GM12878 (cell line): ENCODE data around the gene SERPINA6. TPM values are rescaled to one million over a fixed set of nuclear protein-coding genes. Genes with fewer than 3 reads are reported as not detected.

ENCODE experiments used
- ATAC-seq: fragments of 200-7000 bp; cut with Tn5 transposase; 3 replicates; pipeline ENCODE4 v1.9.1; 2020; ENCODE audit warnings: mild to moderate bottlenecking, moderate library complexity
- BruUV-seq: library from RNA; stranded (reverse); fragments of 400-500 nt; replicated peaks from 2 replicates; lab custom pipeline; 2021; lab: Mats Ljungman, UMichigan
- CTCF ChIA-PET: fragments of 300-600 bp; sonication (Branson Sonifier 250); formaldehyde crosslinking; extraction: SDS; loops from one replicate; lab custom pipeline; 2021; ENCODE audit warnings: inconsistent platforms; lab: Yijun Ruan, JAX
- POLR2A ChIA-PET: fragments of 350-600 bp; formaldehyde crosslinking; extraction: SDS; loops from one replicate; lab custom pipeline; 2021; ENCODE audit warnings: inconsistent platforms; lab: Charles Lee
- RAD21 ChIA-PET: fragments of 300-600 bp; sonication (Branson Sonifier 250); formaldehyde crosslinking; loops from one replicate; lab custom pipeline; 2023; ENCODE audit warnings: antibody characterized with exemption; ENCODE audit not compliant: unreplicated experiment; lab: Charles Lee
- SMC1A ChIA-PET: fragments of 300-600 bp; sonication (Branson Sonifier 250); formaldehyde crosslinking; loops from one replicate; lab custom pipeline; 2023; ENCODE audit not compliant: unreplicated experiment, uncharacterized antibody; lab: Charles Lee
- DNase-seq: peaks from one replicate; pipeline ENCODE4 v3.0.0-alpha.2; 2011; ENCODE audit warnings: low read depth, low spot score
- FAIRE-seq: peaks from 3 replicates; lab custom pipeline; 2011; peaks lifted over from hg19 to GRCh38; lab: Jason Lieb, UNC
- H2AFZ ChIP-seq: 2 replicates; pipeline ENCODE4 v1.6.0; 2011; ENCODE audit warnings: low read depth, low read length, control low read depth; ENCODE audit not compliant: control insufficient read depth
- H3K27ac ChIP-seq: 2 replicates; pipeline ENCODE4 v1.5.1; 2011; ENCODE audit warnings: control low read depth; ENCODE audit not compliant: control insufficient read depth, insufficient read depth
- H3K27me3 ChIP-seq, 2 experiments: replicated peaks in 1 of 2; 2 replicates each; pipeline versions ENCODE4 v1.6.0 to v1.6.1; 2011; ENCODE audit warnings: low read length in 1 of 2; ENCODE audit not compliant: control insufficient read depth in 2 of 2, insufficient read depth in 2 of 2
- H3K36me3 ChIP-seq, 2 experiments: 2 replicates each; pipeline ENCODE4 v1.5.1; 2011; ENCODE audit warnings: low read length in 1 of 2; ENCODE audit not compliant: control insufficient read depth in 2 of 2, insufficient read depth in 2 of 2
- H3K4me1 ChIP-seq: 2 replicates; pipeline ENCODE4 v1.6.1; 2011; ENCODE audit warnings: mild to moderate bottlenecking, low read length, moderate library complexity, mixed read lengths; ENCODE audit not compliant: control insufficient read depth, insufficient read depth
- H3K4me2 ChIP-seq: 2 replicates; pipeline ENCODE4 v1.6.0; 2011; ENCODE audit warnings: control low read depth; ENCODE audit not compliant: control insufficient read depth, insufficient read depth
- H3K4me3 ChIP-seq: fragments of 200-600 bp; sonication (generic); 2 replicates; pipeline ENCODE4 v1.5.1; 2016
- H3K79me2 ChIP-seq: 2 replicates; pipeline ENCODE4 v1.6.0; 2011; ENCODE audit warnings: low read length; ENCODE audit not compliant: control insufficient read depth, insufficient read depth
- H3K9ac ChIP-seq: 2 replicates; pipeline ENCODE4 v1.8.0; 2011; ENCODE audit warnings: low read length, control low read depth, mixed read lengths; ENCODE audit not compliant: control insufficient read depth, insufficient read depth
- H3K9me3 ChIP-seq: replicated peaks from 3 replicates; pipeline ENCODE4 v1.5.1; 2011; ENCODE audit warnings: mild to moderate bottlenecking, low read length; ENCODE audit not compliant: control insufficient read depth, insufficient read depth
- H4K20me1 ChIP-seq: 2 replicates; pipeline ENCODE4 v1.6.0; 2011; ENCODE audit not compliant: control insufficient read depth, insufficient read depth
- BHLHE40 ChIP-seq, 2 experiments: fragments of 450-650 bp in 1 of 2; IDR thresholded peaks; 2 replicates each; pipeline ENCODE4 v1.6.1; 2011 to 2017; ENCODE audit warnings: low read depth in 2 of 2, borderline replicate concordance in 1 of 2, improper control_type of control experiment in 1 of 2, low read length in 1 of 2, mild to moderate bottlenecking in 1 of 2
- CBX5 ChIP-seq: sonication (generic); IDR thresholded peaks from 2 replicates; pipeline ENCODE4 v1.6.1; 2016; ENCODE audit warnings: low read depth, moderate library complexity, mild to moderate bottlenecking, inconsistent platforms
- ELK1 ChIP-seq: IDR thresholded peaks from 2 replicates; pipeline ENCODE4 v1.6.1; 2012; ENCODE audit warnings: low read depth, low read length, improper control_type of control experiment
- HSF1 ChIP-seq: fragments of 150-350 bp; IDR thresholded peaks from 2 replicates; pipeline ENCODE4 v1.6.1; 2014; ENCODE audit warnings: mild to moderate bottlenecking, low read depth, low read length
- JUNB ChIP-seq: IDR thresholded peaks from 2 replicates; pipeline ENCODE4 v1.6.1; 2016; ENCODE audit warnings: antibody characterized with exemption, mild to moderate bottlenecking
- LARP7 ChIP-seq: fragments of 450-650 bp; IDR thresholded peaks from 2 replicates; pipeline ENCODE4 v1.6.1; 2017; ENCODE audit warnings: mild to moderate bottlenecking
- NBN ChIP-seq: fragments of 450-650 bp; IDR thresholded peaks from 2 replicates; pipeline ENCODE4 v1.6.1; 2016
- RBBP5 ChIP-seq: fragments of 200-600 bp; sonication (generic); conservative IDR thresholded peaks from 2 replicates; pipeline ENCODE4 v1.6.1; 2016
- SMARCA5 ChIP-seq: fragments of 450-650 bp; IDR thresholded peaks from 2 replicates; pipeline ENCODE4 v1.6.1; 2017; ENCODE audit warnings: mild to moderate bottlenecking
- STAT3 ChIP-seq: IDR thresholded peaks from 2 replicates; pipeline ENCODE4 v1.6.1; 2011; ENCODE audit warnings: low read depth, low read length, improper control_type of control experiment
- ZBTB4 ChIP-seq: fragments of 450-650 bp; formaldehyde crosslinking; IDR thresholded peaks from 2 replicates; pipeline ENCODE4 v1.4.0; 2022; ENCODE audit warnings: mild to moderate bottlenecking, moderate library complexity
- ZNF207 ChIP-seq: fragments of 450-650 bp; IDR thresholded peaks from 2 replicates; pipeline ENCODE4 v1.6.1; 2014; ENCODE audit warnings: antibody characterized with exemption, mild to moderate bottlenecking, borderline replicate concordance
- ZNF592 ChIP-seq: fragments of 450-650 bp; IDR thresholded peaks from 2 replicates; pipeline ENCODE4 v1.6.1; 2017; ENCODE audit warnings: mild to moderate bottlenecking, moderate library complexity
- WGBS: methylation state at CpG from one replicate; pipeline ENCODE4 v1.1.6; 2016; ENCODE audit warnings: low lambda C conversion rate; ENCODE audit not compliant: insufficient replicate concordance, insufficient coverage; ENCODE audit errors: missing lambda C conversion rate; 5-methylcytosine and 5-hydroxymethylcytosine counted together
- in situ Hi-C: fragments of 300-500 bp; cut with MboI; formaldehyde crosslinking; loops from 9 replicates; pipeline ENCODE4 v1.14.3; 2018; ENCODE audit warnings: mixed read lengths
- intact Hi-C: fragments of 100-400 bp; cut with micrococcal nuclease; formaldehyde crosslinking; loops from one replicate; pipeline ENCODE4 v1.14.2; 2022; ENCODE audit not compliant: unreplicated experiment
- polyA plus RNA-seq, 11 experiments: library from polyadenylated mRNA; depleted of rRNA in 4 of 11; unstranded in 6 of 11; stranded (reverse) in 5 of 11; fragments of >200 nt; fragmentation: Nextera tagmentation in 4 of 11; fragmentation: Illumina TruSeq in 1 of 11; extraction: Ambion mirVana in 4 of 11; extraction: Trizol in 1 of 11; gene quantifications; 1 replicate in 1 of 11; 2 replicates in 10 of 11; pipeline versions ENCODE4 v1.2.1 to v1.2.3, GENCODE V29; 2011 to 2016; ENCODE audit warnings: inconsistent platforms in 2 of 11, missing spikeins in 2 of 11, low read depth in 1 of 11
- total RNA-seq, 4 experiments: library from RNA; depleted of rRNA in 3 of 4; stranded (reverse); fragments of >200 nt in 3 of 4; fragmentation: Illumina TruSeq in 1 of 4; extraction: Trizol in 1 of 4; gene quantifications; 2 replicates each; pipeline versions ENCODE4 v1.2.1 to v1.2.3, GENCODE V29; 2013 to 2021

SERPINA6 gene
- total and polyA plus RNA-seq, 10 of the 15 experiments (the other 5 are each of a cell fraction or from before 2014, with no cell fraction given) = 0.11 to 0.27 (median 0.23) TPM; not detected in 7

- TF ChIP-seq ZBTB4 (CRISPR knock-in tag) (no peak), JUNB (no peak), CBX5 (no peak), LARP7 (no peak), SMARCA5 (no peak), STAT3 (no peak), ELK1 (no peak)
Observed at GRCh38 chr14:94282991-94283723, 40.0 kb downstream of the SERPINA6 start (continued).

GRCh38 chr14:94278731-94279130 is 44.4 kb downstream of the SERPINA6 start:
- no peaks in the 10 kb centered on the region for H3K4me1 ChIP-seq
- no TSS peak for BruUV-seq
- no peaks in the 10 kb centered on the region for H3K36me3 ChIP-seq
- FAIRE-seq = no peak
- intact Hi-C loops = no loop called here
- no peak for DNase-seq
- H3K4me2 ChIP-seq = no peak overlapping the region
- H4K20me1 ChIP-seq = no peaks in the 10 kb centered on the region
- no peaks in the 10 kb centered on the region for H3K79me2 ChIP-seq
- ChIA-PET POLR2A (no interaction called here), SMC1A (no interaction called here), RAD21 (no interaction called here), CTCF (no interaction called here)
- ATAC-seq = no peak
- no peak overlapping the region for H2AFZ ChIP-seq
- no peak overlapping the region for H3K27ac ChIP-seq
- 2% methylated on average over 2 of the region's 2 CpGs for WGBS
- no peaks in the 10 kb centered on the region; a peak in 1 of 4 replicates for H3K27me3 ChIP-seq
- H3K9me3 ChIP-seq = no peaks in the 10 kb centered on the region
- no peak overlapping the region for H3K9ac ChIP-seq
- in situ Hi-C loops = no loop called here
- H3K4me3 ChIP-seq = no peak overlapping the region
- TF ChIP-seq RBBP5 (no peak), NBN (no peak), HSF1 (no peak), ZNF592 (no peak), ZNF207 (no peak), BHLHE40 (IDR thresholded peaks at IDR 0.05; ENCODE audit: borderline replicate concordance in 1 of 2, low read depth in 2 of 2, low read length in 1 of 2) (no peak)
